Subcutaneous adipose tissue (tissue), 4 donors: ENCODE data around the gene PRMT3. TPM values are rescaled to one million over a fixed set of nuclear protein-coding genes. Genes with fewer than 3 reads are reported as not detected.

Experiments used
- total RNA-seq, 4 donors: library from RNA; depleted of rRNA; stranded (reverse); fragments of >200 nt; gene quantifications; one replicate each; pipeline ENCODE4 v1.1.0, GENCODE V29; 2016
- TF ChIP-seq, protein P1 (sequence below): fragments of 450-650 bp; IDR thresholded peaks from one replicate; pipeline ENCODE4 v1.5.1; 2016; ENCODE audit warnings: low read depth, mild to moderate bottlenecking, control low read depth, antibody characterized with exemption, moderate library complexity

Gene PRMT3
- total RNA-seq, 4 donors from 2014 or later = 13.3 to 18.1 (median 14.9) TPM

DNA sequence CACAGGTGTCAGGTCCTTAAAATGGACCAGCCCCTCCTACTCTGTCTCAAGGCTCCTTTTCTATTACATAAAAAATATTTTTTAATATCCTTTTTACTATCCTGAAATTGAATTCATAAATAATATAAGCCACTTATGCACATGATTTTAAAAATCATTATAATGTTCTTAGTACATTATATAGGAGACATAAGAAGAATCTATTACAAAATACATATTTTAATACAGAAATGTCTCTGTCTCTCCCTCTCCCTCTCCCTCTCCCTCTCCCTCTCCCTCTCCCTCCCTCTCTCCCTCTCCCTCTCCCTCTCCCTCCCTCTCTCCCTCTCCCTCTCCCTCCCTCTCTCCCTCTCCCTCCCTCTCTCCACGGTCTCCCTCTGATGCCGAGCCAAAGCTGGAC, 159.9 kb downstream of the PRMT3 start:
- TF ChIP-seq, protein P1, sequence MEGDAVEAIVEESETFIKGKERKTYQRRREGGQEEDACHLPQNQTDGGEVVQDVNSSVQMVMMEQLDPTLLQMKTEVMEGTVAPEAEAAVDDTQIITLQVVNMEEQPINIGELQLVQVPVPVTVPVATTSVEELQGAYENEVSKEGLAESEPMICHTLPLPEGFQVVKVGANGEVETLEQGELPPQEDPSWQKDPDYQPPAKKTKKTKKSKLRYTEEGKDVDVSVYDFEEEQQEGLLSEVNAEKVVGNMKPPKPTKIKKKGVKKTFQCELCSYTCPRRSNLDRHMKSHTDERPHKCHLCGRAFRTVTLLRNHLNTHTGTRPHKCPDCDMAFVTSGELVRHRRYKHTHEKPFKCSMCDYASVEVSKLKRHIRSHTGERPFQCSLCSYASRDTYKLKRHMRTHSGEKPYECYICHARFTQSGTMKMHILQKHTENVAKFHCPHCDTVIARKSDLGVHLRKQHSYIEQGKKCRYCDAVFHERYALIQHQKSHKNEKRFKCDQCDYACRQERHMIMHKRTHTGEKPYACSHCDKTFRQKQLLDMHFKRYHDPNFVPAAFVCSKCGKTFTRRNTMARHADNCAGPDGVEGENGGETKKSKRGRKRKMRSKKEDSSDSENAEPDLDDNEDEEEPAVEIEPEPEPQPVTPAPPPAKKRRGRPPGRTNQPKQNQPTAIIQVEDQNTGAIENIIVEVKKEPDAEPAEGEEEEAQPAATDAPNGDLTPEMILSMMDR = no peak

DNA sequence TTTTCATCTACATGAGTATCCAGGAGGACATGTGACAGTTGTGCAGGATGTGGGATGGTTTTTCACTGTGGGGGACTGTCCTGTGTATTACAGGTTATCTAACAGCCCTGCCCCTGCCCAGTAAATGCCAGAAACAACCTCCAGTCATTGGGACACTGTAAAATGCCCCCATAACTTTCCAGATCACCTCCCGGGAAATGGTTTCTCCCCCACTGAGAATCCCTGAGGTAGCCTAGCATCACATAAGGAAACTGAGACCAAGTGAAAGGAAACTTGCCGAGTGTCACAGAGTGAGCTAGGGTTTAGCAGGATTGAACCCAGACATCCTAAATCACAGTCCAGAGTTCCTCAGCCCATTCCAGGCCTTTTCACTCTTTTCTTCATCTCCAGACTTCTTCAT, 163.6 kb downstream of the PRMT3 start:
- TF ChIP-seq, protein P1 = no peak

DNA sequence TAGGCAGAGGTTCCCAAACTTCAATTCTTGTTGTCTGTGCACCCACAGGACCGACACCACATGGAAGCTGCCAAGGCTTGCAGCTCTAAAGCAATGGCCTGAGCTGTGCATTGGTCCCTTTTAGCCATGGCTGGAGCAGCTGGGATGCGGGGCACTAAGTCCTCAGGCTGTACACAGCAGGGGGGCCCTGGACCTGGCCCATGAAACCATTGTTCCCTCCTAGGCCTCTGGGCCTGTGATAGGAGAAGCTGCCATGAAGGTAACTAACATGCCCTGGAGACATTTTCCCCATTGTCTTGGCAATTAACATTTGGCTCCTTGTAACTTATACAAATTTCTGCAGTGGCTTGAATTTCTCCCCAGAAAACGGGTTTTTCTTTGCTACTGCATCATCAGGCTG, 168.3 kb downstream of the PRMT3 start:
- TF ChIP-seq, protein P1 = no peak

DNA sequence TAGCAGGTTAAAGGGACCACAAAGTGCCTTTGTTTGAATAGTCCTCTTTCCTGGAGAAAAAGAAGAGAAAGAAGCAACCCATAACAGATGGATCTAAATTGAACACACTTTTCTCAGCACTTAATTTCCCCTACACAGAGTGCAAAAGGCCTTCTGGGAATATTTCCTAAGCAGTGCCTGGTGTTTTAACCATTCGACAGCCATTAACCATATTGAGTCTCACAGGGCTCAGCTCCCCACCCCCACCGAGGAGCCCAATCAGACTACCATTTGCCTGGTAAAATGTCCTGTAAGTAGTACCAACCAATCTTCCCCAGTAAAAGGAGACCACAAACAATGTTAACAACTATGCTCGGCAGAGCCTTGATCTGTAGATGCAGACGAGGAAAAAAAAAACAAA, 171.2 kb downstream of the PRMT3 start:
- TF ChIP-seq, protein P1 = no peak

Other genes with a start within 250 kb of the PRMT3 start
- gene DBX1, start 227.2 kb upstream of the PRMT3 start, total RNA-seq = not detected
- gene HTATIP2, start 24.0 kb upstream of the PRMT3 start, total RNA-seq = 10 to 100 TPM; 39.0 to 83.9 (median 55.7) TPM
- gene SLC6A5, start 211.9 kb downstream of the PRMT3 start, total RNA-seq = not detected